Breast epithelium (tissue), 3 donors: ENCODE data around the gene ARFGAP3.

ENCODE experiments used
- CTCF ChIP-seq, 3 donors: fragments of 450-650 bp; IDR thresholded peaks; one replicate each; pipeline ENCODE4 v1.5.1; 2016 to 2017; ENCODE audit warnings: antibody characterized with exemption in 3 of 3, mild to moderate bottlenecking in 3 of 3, moderate library complexity in 3 of 3
- POLR2A ChIP-seq: fragments of 450-650 bp; IDR thresholded peaks from one replicate; pipeline ENCODE4 v1.6.1; 2016; ENCODE audit warnings: antibody characterized with exemption, mild to moderate bottlenecking, moderate library complexity
- POLR2AphosphoS5 ChIP-seq, 3 donors: sonication (generic); formaldehyde crosslinking; IDR thresholded peaks; one replicate each; pipeline ENCODE4 v1.6.1; 2017; ENCODE audit warnings: antibody characterized with exemption in 3 of 3

GRCh38 chr22:42878561-42879305, 21.7 kb upstream of the ARFGAP3 start:
- TF ChIP-seq CTCF (IDR thresholded peaks at IDR 0.05) (no peak), POLR2AphosphoS5 (IDR thresholded peaks at IDR 0.05) (no peak), POLR2A (no peak)
